GM12878 (cell line): ENCODE results near the gene OLR1. TPM values are rescaled to one million over a fixed set of nuclear protein-coding genes. Genes with fewer than 3 reads are reported as not detected.

ENCODE experiments used
- BHLHE40 ChIP-seq, 2 experiments: fragments of 450-650 bp in 1 of 2; IDR thresholded peaks; 2 replicates each; pipeline ENCODE4 v1.6.1; 2011 to 2017; ENCODE audit warnings: low read depth in 2 of 2, borderline replicate concordance in 1 of 2, improper control_type of control experiment in 1 of 2, low read length in 1 of 2, mild to moderate bottlenecking in 1 of 2
- CREM ChIP-seq: IDR thresholded peaks from 2 replicates; pipeline ENCODE4 v1.6.1; 2014; ENCODE audit warnings: antibody characterized with exemption, low read depth
- DPF2 ChIP-seq: fragments of 450-650 bp; IDR thresholded peaks from 2 replicates; pipeline ENCODE4 v1.6.1; 2017; ENCODE audit warnings: mild to moderate bottlenecking
- JUNB ChIP-seq: IDR thresholded peaks from 2 replicates; pipeline ENCODE4 v1.6.1; 2016; ENCODE audit warnings: antibody characterized with exemption, mild to moderate bottlenecking
- MXI1 ChIP-seq: fragments of 150-350 bp; IDR thresholded peaks from 2 replicates; pipeline ENCODE4 v1.6.1; 2011; ENCODE audit warnings: low read depth, mild to moderate bottlenecking, inconsistent platforms, low read length, improper control_type of control experiment
- NR2C1 ChIP-seq: fragments of 450-650 bp; IDR thresholded peaks from 2 replicates; pipeline ENCODE4 v1.6.1; 2017; ENCODE audit warnings: antibody characterized with exemption, mild to moderate bottlenecking, moderate library complexity
- POLR2AphosphoS2 ChIP-seq: IDR thresholded peaks from 2 replicates; pipeline ENCODE4 v1.6.1; 2011; ENCODE audit warnings: low read depth, mild to moderate bottlenecking, low read length, improper control_type of control experiment, moderate library complexity
- SMAD5 ChIP-seq: IDR thresholded peaks from 2 replicates; pipeline ENCODE4 v1.6.1; 2016; ENCODE audit warnings: antibody characterized with exemption, low read depth
- SRF ChIP-seq, 2 experiments: IDR thresholded peaks; 2 replicates each; pipeline ENCODE4 v1.6.1; 2011; ENCODE audit warnings: low read depth in 2 of 2, low read length in 2 of 2, mild to moderate bottlenecking in 1 of 2, moderate library complexity in 1 of 2
- TAF1 ChIP-seq: IDR thresholded peaks from 2 replicates; pipeline ENCODE4 v1.6.1; 2011; ENCODE audit warnings: mild to moderate bottlenecking, low read depth, low read length, borderline replicate concordance
- TCF3 ChIP-seq: IDR thresholded peaks from 2 replicates; pipeline ENCODE4 v1.6.1; 2012; ENCODE audit warnings: low read depth, mild to moderate bottlenecking, low read length, borderline replicate concordance; ENCODE audit not compliant: insufficient read depth
- ZZZ3 ChIP-seq: IDR thresholded peaks from 2 replicates; pipeline ENCODE4 v1.6.1; 2011; ENCODE audit warnings: low read depth; ENCODE audit not compliant: control insufficient read depth, insufficient read length
- polyA plus RNA-seq, 11 experiments: library from polyadenylated mRNA; depleted of rRNA in 4 of 11; unstranded in 6 of 11; stranded (reverse) in 5 of 11; fragments of >200 nt; fragmentation: Nextera tagmentation in 4 of 11; fragmentation: Illumina TruSeq in 1 of 11; extraction: Ambion mirVana in 4 of 11; extraction: Trizol in 1 of 11; gene quantifications; 1 replicate in 1 of 11; 2 replicates in 10 of 11; pipeline versions ENCODE4 v1.2.1 to v1.2.3, GENCODE V29; 2011 to 2016; ENCODE audit warnings: inconsistent platforms in 2 of 11, missing spikeins in 2 of 11, low read depth in 1 of 11
- total RNA-seq, 4 experiments: library from RNA; depleted of rRNA in 3 of 4; stranded (reverse); fragments of >200 nt in 3 of 4; fragmentation: Illumina TruSeq in 1 of 4; extraction: Trizol in 1 of 4; gene quantifications; 2 replicates each; pipeline versions ENCODE4 v1.2.1 to v1.2.3, GENCODE V29; 2013 to 2021
- TF ChIP-seq, protein P1 (sequence below): fragments of 450-650 bp; conservative IDR thresholded peaks from 2 replicates; pipeline ENCODE4 v1.6.1; 2017; ENCODE audit warnings: mild to moderate bottlenecking, moderate library complexity
- TF ChIP-seq, protein P2 (sequence below): IDR thresholded peaks from 2 replicates; pipeline ENCODE4 v1.6.1; 2011; ENCODE audit warnings: low read depth, low read length, improper control_type of control experiment, borderline replicate concordance
- TF ChIP-seq, protein P3 (sequence below): IDR thresholded peaks from 2 replicates; pipeline ENCODE4 v1.6.1; 2012; ENCODE audit warnings: low read depth, low read length, improper control_type of control experiment
- TF ChIP-seq, protein P4 (sequence below): IDR thresholded peaks from 2 replicates; pipeline ENCODE4 v1.6.1; 2012; ENCODE audit warnings: low read depth, low read length, improper control_type of control experiment
- TF ChIP-seq, protein P5 (sequence below): IDR thresholded peaks from 2 replicates; pipeline ENCODE4 v1.6.1; 2011; ENCODE audit warnings: borderline replicate concordance, low read depth, mild to moderate bottlenecking, moderate library complexity, low read length; ENCODE audit not compliant: insufficient read depth, poor library complexity, severe bottlenecking
- TF ChIP-seq, protein P6 (sequence below): fragments of 450-650 bp; IDR thresholded peaks from 2 replicates; pipeline ENCODE4 v1.6.1; 2017; ENCODE audit warnings: low read depth, mild to moderate bottlenecking, moderate library complexity
- TF ChIP-seq, protein P7 (sequence below): fragments of 450-650 bp; IDR thresholded peaks from 2 replicates; pipeline ENCODE4 v1.6.1; 2014; ENCODE audit warnings: mild to moderate bottlenecking

The OLR1 gene
- total and polyA plus RNA-seq, 10 of the 15 experiments (the other 5 are each of a cell fraction or from before 2014, with no cell fraction given), result 0.08 TPM; not detected in 9

DNA sequence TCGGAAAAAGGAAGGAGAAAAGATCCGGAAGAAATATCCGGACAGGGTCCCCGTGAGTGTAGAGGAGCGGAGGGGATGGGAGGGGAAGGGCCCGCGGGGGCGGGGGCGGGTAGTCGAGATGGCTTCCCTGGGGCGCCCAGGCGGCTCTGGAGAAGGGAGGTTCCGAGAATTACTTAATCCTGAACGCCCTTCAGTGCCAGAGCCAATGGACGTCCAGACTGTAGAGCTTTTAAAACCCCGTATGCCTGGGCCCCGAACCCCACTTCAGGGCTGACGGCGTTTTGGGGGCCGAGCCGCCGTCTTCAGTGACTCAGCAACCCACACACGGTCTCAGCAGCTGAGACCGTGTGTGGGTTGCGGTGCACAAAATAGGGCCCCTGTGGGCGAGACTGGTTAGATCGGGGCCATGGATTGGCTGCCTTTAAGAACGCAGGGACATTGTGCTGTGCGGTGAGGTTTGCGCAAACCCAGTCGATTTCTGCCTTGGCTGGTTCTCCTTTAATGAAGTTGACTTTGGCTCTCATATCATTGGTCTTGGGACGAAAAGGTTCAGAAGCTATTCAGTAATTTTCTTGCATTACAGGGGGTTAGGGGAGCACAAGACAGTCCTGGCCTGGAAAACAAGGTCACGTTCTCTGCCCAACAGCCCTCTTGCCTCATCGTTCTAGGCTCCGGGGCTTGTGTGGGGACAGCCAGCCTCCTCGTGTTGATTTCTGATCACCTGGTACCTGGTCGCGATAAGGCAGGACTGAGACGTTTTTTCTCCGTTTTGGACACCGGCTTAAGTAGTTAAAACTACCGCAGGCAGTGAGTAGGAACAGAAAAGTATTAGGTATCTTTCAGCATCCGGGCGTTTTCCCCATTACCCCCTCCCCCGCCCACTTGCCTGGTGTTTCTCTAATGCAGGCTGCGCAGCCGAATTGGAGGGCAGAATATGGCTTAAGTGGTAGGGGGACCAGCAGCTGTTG, 41.5 kb upstream of the OLR1 start (continued):
- TF ChIP-seq DPF2 (no peak), BHLHE40 (IDR thresholded peaks at IDR 0.05; ENCODE audit: borderline replicate concordance in 1 of 2, low read depth in 2 of 2, low read length in 1 of 2) (0 out of 4 replicates have a peak, but pooled peaks of 1 of the 2 experiments have one; percentile 7), POLR2AphosphoS2 (no peak), TCF3 (no peak), CREM (0 out of 2 replicates have a peak, but pooled peaks have one; percentile 11), ZZZ3 (no peak), TAF1 (0 out of 2 replicates have a peak, but pooled peaks have one; percentile 17), NR2C1 (no peak), MXI1 (no peak), SRF (IDR thresholded peaks at IDR 0.05; ENCODE audit: low read depth in 2 of 2, low read length in 2 of 2) (no peak), JUNB (no peak), SMAD5 (no peak)
- TF ChIP-seq, protein P1, sequence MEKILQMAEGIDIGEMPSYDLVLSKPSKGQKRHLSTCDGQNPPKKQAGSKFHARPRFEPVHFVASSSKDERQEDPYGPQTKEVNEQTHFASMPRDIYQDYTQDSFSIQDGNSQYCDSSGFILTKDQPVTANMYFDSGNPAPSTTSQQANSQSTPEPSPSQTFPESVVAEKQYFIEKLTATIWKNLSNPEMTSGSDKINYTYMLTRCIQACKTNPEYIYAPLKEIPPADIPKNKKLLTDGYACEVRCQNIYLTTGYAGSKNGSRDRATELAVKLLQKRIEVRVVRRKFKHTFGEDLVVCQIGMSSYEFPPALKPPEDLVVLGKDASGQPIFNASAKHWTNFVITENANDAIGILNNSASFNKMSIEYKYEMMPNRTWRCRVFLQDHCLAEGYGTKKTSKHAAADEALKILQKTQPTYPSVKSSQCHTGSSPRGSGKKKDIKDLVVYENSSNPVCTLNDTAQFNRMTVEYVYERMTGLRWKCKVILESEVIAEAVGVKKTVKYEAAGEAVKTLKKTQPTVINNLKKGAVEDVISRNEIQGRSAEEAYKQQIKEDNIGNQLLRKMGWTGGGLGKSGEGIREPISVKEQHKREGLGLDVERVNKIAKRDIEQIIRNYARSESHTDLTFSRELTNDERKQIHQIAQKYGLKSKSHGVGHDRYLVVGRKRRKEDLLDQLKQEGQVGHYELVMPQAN, result no peak
- TF ChIP-seq, protein P2, sequence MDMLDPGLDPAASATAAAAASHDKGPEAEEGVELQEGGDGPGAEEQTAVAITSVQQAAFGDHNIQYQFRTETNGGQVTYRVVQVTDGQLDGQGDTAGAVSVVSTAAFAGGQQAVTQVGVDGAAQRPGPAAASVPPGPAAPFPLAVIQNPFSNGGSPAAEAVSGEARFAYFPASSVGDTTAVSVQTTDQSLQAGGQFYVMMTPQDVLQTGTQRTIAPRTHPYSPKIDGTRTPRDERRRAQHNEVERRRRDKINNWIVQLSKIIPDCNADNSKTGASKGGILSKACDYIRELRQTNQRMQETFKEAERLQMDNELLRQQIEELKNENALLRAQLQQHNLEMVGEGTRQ, result no peak
- TF ChIP-seq, protein P3, sequence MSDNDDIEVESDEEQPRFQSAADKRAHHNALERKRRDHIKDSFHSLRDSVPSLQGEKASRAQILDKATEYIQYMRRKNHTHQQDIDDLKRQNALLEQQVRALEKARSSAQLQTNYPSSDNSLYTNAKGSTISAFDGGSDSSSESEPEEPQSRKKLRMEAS, result no peak
- TF ChIP-seq, protein P4, sequence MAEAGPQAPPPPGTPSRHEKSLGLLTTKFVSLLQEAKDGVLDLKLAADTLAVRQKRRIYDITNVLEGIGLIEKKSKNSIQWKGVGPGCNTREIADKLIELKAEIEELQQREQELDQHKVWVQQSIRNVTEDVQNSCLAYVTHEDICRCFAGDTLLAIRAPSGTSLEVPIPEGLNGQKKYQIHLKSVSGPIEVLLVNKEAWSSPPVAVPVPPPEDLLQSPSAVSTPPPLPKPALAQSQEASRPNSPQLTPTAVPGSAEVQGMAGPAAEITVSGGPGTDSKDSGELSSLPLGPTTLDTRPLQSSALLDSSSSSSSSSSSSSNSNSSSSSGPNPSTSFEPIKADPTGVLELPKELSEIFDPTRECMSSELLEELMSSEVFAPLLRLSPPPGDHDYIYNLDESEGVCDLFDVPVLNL, result no peak
- TF ChIP-seq, protein P5, sequence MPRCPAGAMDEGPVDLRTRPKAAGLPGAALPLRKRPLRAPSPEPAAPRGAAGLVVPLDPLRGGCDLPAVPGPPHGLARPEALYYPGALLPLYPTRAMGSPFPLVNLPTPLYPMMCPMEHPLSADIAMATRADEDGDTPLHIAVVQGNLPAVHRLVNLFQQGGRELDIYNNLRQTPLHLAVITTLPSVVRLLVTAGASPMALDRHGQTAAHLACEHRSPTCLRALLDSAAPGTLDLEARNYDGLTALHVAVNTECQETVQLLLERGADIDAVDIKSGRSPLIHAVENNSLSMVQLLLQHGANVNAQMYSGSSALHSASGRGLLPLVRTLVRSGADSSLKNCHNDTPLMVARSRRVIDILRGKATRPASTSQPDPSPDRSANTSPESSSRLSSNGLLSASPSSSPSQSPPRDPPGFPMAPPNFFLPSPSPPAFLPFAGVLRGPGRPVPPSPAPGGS, result no peak
- TF ChIP-seq, protein P6, sequence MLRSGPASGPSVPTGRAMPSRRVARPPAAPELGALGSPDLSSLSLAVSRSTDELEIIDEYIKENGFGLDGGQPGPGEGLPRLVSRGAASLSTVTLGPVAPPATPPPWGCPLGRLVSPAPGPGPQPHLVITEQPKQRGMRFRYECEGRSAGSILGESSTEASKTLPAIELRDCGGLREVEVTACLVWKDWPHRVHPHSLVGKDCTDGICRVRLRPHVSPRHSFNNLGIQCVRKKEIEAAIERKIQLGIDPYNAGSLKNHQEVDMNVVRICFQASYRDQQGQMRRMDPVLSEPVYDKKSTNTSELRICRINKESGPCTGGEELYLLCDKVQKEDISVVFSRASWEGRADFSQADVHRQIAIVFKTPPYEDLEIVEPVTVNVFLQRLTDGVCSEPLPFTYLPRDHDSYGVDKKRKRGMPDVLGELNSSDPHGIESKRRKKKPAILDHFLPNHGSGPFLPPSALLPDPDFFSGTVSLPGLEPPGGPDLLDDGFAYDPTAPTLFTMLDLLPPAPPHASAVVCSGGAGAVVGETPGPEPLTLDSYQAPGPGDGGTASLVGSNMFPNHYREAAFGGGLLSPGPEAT, result no peak
- TF ChIP-seq, protein P7, sequence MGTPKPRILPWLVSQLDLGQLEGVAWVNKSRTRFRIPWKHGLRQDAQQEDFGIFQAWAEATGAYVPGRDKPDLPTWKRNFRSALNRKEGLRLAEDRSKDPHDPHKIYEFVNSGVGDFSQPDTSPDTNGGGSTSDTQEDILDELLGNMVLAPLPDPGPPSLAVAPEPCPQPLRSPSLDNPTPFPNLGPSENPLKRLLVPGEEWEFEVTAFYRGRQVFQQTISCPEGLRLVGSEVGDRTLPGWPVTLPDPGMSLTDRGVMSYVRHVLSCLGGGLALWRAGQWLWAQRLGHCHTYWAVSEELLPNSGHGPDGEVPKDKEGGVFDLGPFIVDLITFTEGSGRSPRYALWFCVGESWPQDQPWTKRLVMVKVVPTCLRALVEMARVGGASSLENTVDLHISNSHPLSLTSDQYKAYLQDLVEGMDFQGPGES, result no peak
